ENCODE results near the gene NDNF. TPM values are rescaled to one million over a fixed set of nuclear protein-coding genes. Genes with fewer than 3 reads are reported as not detected.
A peak's percentile ranks its signal among the peaks of the same experiment; 100 is the strongest.

NDNF gene
- total RNA-seq, 1 donor from 2014 or later, result 0.34 TPM

DNA sequence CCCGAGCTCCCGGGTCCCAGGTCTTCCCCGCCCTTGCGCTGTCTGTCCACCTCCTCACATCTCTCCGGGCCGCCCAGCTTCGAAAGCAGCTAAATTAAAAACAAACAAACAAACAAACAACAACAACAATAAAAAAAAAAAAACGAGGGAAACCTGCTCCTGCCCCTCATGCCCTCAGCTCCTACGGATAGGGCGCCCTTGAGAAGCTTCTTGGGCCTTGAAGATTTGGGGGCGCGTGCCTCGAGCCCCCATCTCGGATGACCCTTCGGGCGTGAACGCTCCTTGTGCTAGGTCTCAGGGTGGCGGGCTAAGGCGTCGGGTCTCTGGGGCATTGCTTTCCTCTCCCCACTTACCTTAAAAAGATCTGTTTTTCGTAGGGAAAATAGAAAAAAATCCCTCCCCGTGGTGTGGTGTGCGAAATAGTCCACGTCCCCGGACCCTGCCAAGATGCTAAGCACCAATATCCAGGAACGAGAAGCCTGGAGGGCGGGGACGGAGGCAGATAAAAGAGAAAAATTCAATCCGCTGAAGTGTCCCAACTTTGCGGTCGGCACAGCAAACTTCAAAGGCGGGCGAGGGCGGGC is 603 bp downstream of the NDNF start:
- Mint-ChIP-seq H3K27ac (peak overlapping the region; percentile 88), H3K4me1 (ENCODE audit: low read depth) (peaks cover 23% of the 10 kb centered on the region), H3K27me3 (peaks cover 68% of the 10 kb centered on the region), H3K4me3 (ENCODE audit: low read depth) (peak overlapping the region; percentile 66), H3K36me3 (ENCODE audit: insufficient read depth) (no peaks in the 10 kb centered on the region), H3K9me3 (ENCODE audit: low read depth) (no peaks in the 10 kb centered on the region)
- DNase-seq (ENCODE audit: low spot score, unreplicated experiment), result no peak
- TF ChIP-seq, protein P1, sequence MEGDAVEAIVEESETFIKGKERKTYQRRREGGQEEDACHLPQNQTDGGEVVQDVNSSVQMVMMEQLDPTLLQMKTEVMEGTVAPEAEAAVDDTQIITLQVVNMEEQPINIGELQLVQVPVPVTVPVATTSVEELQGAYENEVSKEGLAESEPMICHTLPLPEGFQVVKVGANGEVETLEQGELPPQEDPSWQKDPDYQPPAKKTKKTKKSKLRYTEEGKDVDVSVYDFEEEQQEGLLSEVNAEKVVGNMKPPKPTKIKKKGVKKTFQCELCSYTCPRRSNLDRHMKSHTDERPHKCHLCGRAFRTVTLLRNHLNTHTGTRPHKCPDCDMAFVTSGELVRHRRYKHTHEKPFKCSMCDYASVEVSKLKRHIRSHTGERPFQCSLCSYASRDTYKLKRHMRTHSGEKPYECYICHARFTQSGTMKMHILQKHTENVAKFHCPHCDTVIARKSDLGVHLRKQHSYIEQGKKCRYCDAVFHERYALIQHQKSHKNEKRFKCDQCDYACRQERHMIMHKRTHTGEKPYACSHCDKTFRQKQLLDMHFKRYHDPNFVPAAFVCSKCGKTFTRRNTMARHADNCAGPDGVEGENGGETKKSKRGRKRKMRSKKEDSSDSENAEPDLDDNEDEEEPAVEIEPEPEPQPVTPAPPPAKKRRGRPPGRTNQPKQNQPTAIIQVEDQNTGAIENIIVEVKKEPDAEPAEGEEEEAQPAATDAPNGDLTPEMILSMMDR (IDR thresholded peaks at IDR 0.05; ENCODE audit: unreplicated experiment), result no peak

DNA sequence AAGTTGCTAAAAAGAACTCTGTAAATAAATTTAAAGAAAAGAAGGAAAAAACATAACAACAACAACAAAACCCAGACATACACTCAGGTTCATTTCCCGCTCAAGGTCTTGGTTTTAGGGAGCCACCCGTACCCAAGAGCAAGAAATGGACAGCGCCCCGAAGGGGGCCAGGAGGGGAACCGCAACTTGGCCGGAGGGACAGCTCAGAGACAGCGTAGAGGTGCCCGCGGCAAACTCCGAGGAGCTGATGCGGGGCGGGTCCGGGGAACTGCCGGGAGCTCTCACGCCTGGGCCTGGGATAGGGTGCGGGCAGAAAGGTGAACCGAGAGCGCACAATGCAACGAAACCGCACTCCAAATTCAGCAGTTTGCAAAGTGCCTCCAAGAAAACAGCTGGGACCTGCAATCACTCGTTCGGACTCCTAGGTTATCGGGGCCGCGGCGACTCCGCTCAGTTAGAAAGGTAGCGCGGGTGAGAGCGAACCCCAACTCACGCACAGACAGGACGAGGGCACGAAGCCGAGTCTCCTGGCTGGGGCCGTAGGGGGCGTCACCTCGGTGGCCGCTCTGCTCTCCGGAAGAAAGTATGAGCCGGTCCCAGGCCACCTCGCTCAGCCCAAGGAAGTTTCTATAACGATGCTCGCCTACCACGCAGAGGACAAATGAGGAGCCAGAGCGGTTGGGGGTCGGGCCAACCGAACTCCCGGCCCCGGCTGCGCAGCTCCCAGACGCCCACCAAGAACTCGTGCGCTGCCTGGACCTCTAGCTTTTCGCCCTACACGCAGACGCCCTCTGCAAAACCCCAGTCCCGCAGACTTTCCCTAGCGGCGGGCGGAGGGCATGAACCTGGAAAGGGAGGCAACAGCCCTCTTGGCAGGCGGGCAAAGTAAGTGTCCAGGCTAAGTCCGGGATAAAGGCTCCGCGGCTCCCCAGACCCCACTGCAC is 1.4 kb downstream of the NDNF start:
- DNase-seq (ENCODE audit: low spot score, unreplicated experiment), result peak; percentile 49
- Mint-ChIP-seq H3K4me3 (ENCODE audit: low read depth) (peak overlapping the region; percentile 66), H3K9me3 (ENCODE audit: low read depth) (no peaks in the 10 kb centered on the region), H3K27me3 (peaks cover 68% of the 10 kb centered on the region), H3K27ac (peak overlapping the region; percentile 8), H3K4me1 (ENCODE audit: low read depth) (peaks cover 23% of the 10 kb centered on the region), H3K36me3 (ENCODE audit: insufficient read depth) (no peaks in the 10 kb centered on the region)
- TF ChIP-seq, protein P1 (IDR thresholded peaks at IDR 0.05; ENCODE audit: unreplicated experiment), result peak; percentile 50

DNA sequence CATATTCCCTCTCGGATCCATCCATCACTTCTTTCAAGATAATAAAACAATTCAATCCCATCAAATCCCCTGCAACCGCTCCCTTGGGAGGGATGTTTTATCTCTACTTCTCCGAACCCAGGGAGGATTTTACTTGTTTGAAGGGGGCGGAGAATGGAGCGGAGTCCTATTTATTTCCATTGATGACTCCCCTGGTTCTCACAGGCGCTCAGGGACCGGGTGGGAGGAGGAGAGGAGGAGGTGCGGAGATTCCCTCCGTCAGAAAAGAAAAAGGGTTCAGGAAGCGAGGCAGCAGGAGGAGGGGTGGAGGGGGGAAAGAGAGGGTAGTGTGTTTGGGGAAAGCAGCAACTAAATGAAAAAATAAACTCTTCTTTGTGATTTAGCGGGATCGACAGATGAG is 2.1 kb downstream of the NDNF start:
- H3K27ac Mint-ChIP-seq, result peak overlapping the region; percentile 8

DNA sequence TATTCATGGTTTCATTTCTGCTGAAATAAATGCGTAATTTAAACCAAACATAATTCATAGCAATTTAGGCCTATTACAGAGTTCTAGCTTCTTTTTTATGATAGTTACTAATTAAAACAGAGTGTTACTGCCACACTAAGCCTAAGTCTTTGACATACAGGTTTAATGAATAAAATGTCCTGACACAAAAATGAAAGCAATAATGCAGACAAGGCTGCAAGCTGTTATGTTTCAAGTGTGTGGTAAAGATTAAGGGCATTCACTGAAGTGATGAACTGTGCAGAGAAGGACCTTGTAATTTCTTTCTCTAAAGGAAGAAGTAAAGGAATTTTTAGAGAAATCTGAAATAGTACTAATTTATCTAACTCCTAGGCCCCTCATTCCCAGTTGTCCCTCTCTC is 2.9 kb downstream of the NDNF start:
- H3K36me3 Mint-ChIP-seq (ENCODE audit: insufficient read depth), result no peaks in the 10 kb centered on the region
- TF ChIP-seq, protein P1 (IDR thresholded peaks at IDR 0.05; ENCODE audit: unreplicated experiment), result no peak
- no peak for DNase-seq (ENCODE audit: low spot score, unreplicated experiment)
- H3K9me3 Mint-ChIP-seq (ENCODE audit: low read depth), result no peaks in the 10 kb centered on the region
- peaks cover 63% of the 10 kb centered on the region for H3K27me3 Mint-ChIP-seq
- no peak overlapping the region for H3K4me3 Mint-ChIP-seq (ENCODE audit: low read depth)
- H3K27ac Mint-ChIP-seq, result no peak overlapping the region
- H3K4me1 Mint-ChIP-seq (ENCODE audit: low read depth), result peaks cover 23% of the 10 kb centered on the region

More for the DNA sequence above, 2.1 kb downstream of the NDNF start:
- Mint-ChIP-seq H3K4me1 (ENCODE audit: low read depth) (peaks cover 23% of the 10 kb centered on the region), H3K9me3 (ENCODE audit: low read depth) (no peaks in the 10 kb centered on the region), H3K27me3 (peaks cover 68% of the 10 kb centered on the region), H3K4me3 (ENCODE audit: low read depth) (peak overlapping the region; percentile 66), H3K36me3 (ENCODE audit: insufficient read depth) (no peaks in the 10 kb centered on the region)
- DNase-seq (ENCODE audit: low spot score, unreplicated experiment), result no peak
- TF ChIP-seq, protein P1 (IDR thresholded peaks at IDR 0.05; ENCODE audit: unreplicated experiment), result no peak

DNA sequence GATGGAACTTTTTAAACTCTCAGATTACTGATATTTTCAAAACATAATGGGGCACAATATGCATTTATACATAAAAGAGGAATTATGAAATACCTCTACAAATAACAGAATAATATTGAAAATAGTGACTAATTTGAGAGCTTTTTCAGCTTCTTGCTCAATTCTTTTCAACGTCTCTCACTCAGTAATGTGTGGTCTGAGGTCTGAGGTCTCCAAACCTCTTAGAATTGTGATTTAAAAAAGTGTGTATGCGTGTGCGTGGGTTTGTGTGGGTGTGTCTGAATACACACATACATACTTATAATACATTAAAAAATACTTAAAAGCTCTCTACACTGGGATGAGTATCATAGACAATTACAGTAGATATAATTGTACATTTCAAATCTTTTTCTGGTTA is 7.9 kb downstream of the NDNF start:
- no peak overlapping the region for H3K4me3 Mint-ChIP-seq (ENCODE audit: low read depth)
- peaks cover 11% of the 10 kb centered on the region for H3K4me1 Mint-ChIP-seq (ENCODE audit: low read depth)
- H3K27ac Mint-ChIP-seq, result no peak overlapping the region
- H3K27me3 Mint-ChIP-seq, result peaks cover 18% of the 10 kb centered on the region
- TF ChIP-seq, protein P1 (IDR thresholded peaks at IDR 0.05; ENCODE audit: unreplicated experiment), result no peak
- H3K36me3 Mint-ChIP-seq (ENCODE audit: insufficient read depth), result no peaks in the 10 kb centered on the region
- no peak for DNase-seq (ENCODE audit: low spot score, unreplicated experiment)
- H3K9me3 Mint-ChIP-seq (ENCODE audit: low read depth), result no peaks in the 10 kb centered on the region

Data from progenitor cell of endocrine pancreas (in vitro differentiated cells).